ENCODE data around the gene ZNF865. TPM values are rescaled to one million over a fixed set of nuclear protein-coding genes. Genes with fewer than 3 reads are reported as not detected.

ZNF865 gene
- total and polyA plus RNA-seq, 7 donors: 11.1 to 40.4 (median 19.9) TPM

GRCh38 chr19:55644842-55645511 is 39.5 kb downstream of the ZNF865 start:
- H3K27me3 ChIP-seq (ENCODE audit: insufficient read depth in 3 of 3, low read length in 2 of 3): no peaks in the 10 kb centered on the region
- ATAC-seq: no peak
- WGBS, 3 donors: 81 to 83% (median 82%) methylated on average over 28 of the region's 28 CpGs
- TF ChIP-seq, protein P1, sequence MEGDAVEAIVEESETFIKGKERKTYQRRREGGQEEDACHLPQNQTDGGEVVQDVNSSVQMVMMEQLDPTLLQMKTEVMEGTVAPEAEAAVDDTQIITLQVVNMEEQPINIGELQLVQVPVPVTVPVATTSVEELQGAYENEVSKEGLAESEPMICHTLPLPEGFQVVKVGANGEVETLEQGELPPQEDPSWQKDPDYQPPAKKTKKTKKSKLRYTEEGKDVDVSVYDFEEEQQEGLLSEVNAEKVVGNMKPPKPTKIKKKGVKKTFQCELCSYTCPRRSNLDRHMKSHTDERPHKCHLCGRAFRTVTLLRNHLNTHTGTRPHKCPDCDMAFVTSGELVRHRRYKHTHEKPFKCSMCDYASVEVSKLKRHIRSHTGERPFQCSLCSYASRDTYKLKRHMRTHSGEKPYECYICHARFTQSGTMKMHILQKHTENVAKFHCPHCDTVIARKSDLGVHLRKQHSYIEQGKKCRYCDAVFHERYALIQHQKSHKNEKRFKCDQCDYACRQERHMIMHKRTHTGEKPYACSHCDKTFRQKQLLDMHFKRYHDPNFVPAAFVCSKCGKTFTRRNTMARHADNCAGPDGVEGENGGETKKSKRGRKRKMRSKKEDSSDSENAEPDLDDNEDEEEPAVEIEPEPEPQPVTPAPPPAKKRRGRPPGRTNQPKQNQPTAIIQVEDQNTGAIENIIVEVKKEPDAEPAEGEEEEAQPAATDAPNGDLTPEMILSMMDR (IDR thresholded peaks at IDR 0.05): no peak
- intact Hi-C loops (cut with DNase I): no loop called here
- H3K9me3 ChIP-seq: no peaks in the 10 kb centered on the region
- peak overlapping the region; percentile 79 for H3K27ac ChIP-seq
- DNase-seq: no peak
- peak overlapping the region; percentile 87 for H3K4me3 ChIP-seq
- H3K36me3 ChIP-seq (ENCODE audit: insufficient read depth in 1 of 2, low read depth in 1 of 2): peaks cover 0 to 16% of the 10 kb centered on the region in 2 donors
- H3K4me1 ChIP-seq: peaks cover 44% of the 10 kb centered on the region

GRCh38 chr19:55645512-55645881 is 40.0 kb downstream of the ZNF865 start:
- WGBS, 3 donors: 61 to 74% (median 68%) methylated on average over 5 of the region's 5 CpGs
- H3K4me3 ChIP-seq: no peak overlapping the region
- TF ChIP-seq, protein P1 (IDR thresholded peaks at IDR 0.05): no peak
- DNase-seq (peak in 1 of 2 donors; percentile 14), ATAC-seq (no peak)
- intact Hi-C loops (cut with DNase I): no loop called here
- H3K36me3 ChIP-seq (ENCODE audit: insufficient read depth in 1 of 2, low read depth in 1 of 2): peaks cover 0 to 17% of the 10 kb centered on the region in 2 donors
- no peaks in the 10 kb centered on the region for H3K27me3 ChIP-seq (ENCODE audit: insufficient read depth in 3 of 3, low read length in 2 of 3)
- H3K4me1 ChIP-seq: peaks cover 39% of the 10 kb centered on the region
- no peaks in the 10 kb centered on the region for H3K9me3 ChIP-seq
- H3K27ac ChIP-seq: no peak overlapping the region

DNA sequence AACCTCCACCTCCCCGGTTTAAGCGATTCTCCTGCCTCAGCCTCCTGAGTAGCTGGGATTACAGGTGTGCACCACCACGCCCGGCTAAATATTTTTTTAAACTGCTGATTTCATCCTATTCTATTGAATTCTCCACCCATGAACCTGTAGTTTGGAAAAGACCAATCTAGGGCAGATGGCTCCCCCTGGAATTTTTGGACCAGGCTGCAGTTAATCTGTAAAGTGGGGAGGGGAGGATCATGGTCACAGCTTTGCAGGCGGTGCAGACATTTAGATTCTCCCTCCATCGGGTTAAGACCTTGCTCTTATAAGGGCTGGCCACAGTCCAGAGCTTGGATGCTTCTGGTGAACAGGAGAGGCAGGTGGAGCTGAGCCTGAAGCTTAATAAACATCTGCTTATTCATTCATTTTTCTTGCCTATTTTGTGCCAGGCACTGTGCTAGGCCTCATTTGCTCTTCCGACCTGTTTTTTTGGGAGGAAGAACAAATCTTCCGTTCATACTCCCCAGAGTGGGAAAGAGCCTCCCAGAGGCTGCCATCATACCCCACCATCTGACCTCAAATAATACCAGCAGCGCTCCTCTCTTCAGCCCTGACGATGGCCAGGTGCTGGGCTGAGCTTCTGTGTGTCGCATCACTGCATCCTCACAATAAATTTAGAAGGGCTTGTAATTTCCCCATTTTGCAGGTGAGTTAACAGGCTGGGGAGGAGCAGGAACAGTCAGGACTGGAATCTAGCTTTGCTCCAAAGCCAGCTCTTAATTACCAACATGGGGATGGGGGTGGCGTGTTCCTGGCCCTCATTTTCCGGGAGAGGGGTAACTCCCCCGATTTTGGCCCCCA is 41.7 kb downstream of the ZNF865 start:
- H3K36me3 ChIP-seq (ENCODE audit: insufficient read depth in 1 of 2, low read depth in 1 of 2): peaks cover 0 to 22% of the 10 kb centered on the region in 2 donors
- DNase-seq: peak in 1 of 2 donors; percentile 31
- WGBS, 3 donors: 38 to 43% (median 40%) methylated on average over 14 of the region's 14 CpGs
- ATAC-seq: no peak
- no peaks in the 10 kb centered on the region for H3K9me3 ChIP-seq
- H3K4me1 ChIP-seq: peaks cover 35% of the 10 kb centered on the region
- intact Hi-C loops (cut with DNase I): no loop called here
- H3K27me3 ChIP-seq (ENCODE audit: insufficient read depth in 3 of 3, low read length in 2 of 3): no peaks in the 10 kb centered on the region
- peak overlapping the region; percentile 94 for H3K4me3 ChIP-seq
- TF ChIP-seq, protein P1 (IDR thresholded peaks at IDR 0.05): no peak
- peak overlapping the region; percentile 80 for H3K27ac ChIP-seq

- peak; percentile 78 to 86 for DNase-seq
Observed at GRCh38 chr19:55647732-55648584, 42.5 kb downstream of the ZNF865 start, which contains the start of gene CCDC106. TSS of gene CCDC106 (plus strand) at chr19:55648212. CDS start at chr19:55649047, 835 bp downstream.

More at GRCh38 chr19:55647732-55648584, 42.5 kb downstream of the ZNF865 start, which contains the start of gene CCDC106:
- peaks cover 0 to 22% of the 10 kb centered on the region in 2 donors for H3K36me3 ChIP-seq (ENCODE audit: insufficient read depth in 1 of 2, low read depth in 1 of 2)
- peaks cover 29% of the 10 kb centered on the region for H3K4me1 ChIP-seq
- H3K4me3 ChIP-seq: peak within 1 kb of the TSS; percentile 94
- intact Hi-C loops (cut with DNase I): no loop called here
- TF ChIP-seq, protein P1 (IDR thresholded peaks at IDR 0.05): no peak
- peak within 1 kb of the TSS; percentile 80 for H3K27ac ChIP-seq
- WGBS, 3 donors: 1 to 2% (median 2%) methylated on average over 39 to 86 of the region's 87 CpGs
- ATAC-seq: peak; percentile 41 to 68 (median 54)
- no peaks in the 10 kb centered on the region for H3K9me3 ChIP-seq
- no peaks in the 10 kb centered on the region for H3K27me3 ChIP-seq (ENCODE audit: insufficient read depth in 3 of 3, low read length in 2 of 3)
